GM18909 (cell line): ENCODE data around the gene PLCB1.
A peak's percentile ranks its signal among the peaks of the same experiment; 100 is the strongest.

Source experiments
- ATAC-seq: cut with Tn5 transposase; IDR thresholded peaks from one replicate; pipeline ENCODE4 v1.9.1; 2021; ENCODE audit warnings: mild to moderate bottlenecking; ENCODE audit not compliant: unreplicated experiment, poor library complexity

Gene PLCB1

DNA sequence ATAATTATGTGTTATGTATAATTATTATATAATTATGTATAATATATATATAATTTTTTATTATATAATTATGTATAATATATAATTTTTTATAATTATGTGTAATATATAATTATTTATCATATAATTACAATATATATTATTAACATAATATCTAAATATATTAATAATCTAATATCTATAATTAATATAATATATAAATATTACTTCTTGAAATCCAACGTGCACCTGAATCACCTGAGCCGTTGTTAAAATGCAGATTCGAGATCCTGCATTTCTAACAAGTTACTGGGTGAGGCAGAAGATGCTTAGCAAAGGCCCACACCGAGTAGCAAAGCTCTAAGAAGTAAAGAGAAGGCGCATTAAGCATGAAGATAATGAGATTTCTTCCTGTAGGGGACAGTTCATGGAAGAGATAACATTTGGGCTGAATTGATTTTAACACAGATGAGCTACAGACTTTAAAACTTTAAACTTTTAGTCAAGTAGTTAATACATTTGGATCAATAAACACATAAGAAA, 530.4 kb downstream of the PLCB1 start:
- no peak for ATAC-seq

DNA sequence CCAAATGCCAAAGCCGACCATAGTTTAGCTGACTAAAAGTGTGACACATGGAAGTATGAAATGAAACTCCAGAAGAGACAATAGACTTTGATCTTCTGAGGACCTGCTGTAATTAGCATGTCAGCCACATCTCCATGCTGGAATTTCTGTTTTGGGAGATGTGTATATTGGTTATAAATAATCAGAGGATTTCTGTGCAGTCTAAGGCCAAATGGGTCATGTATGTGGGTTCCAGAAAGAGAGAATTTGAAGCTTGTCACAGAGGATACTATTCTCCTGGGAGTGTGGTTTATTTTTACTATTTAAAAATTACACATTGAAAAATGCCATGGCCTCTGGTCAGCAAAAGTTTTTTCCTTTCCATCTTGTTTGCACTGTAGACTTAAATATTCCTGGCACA, 531.4 kb downstream of the PLCB1 start:
- ATAC-seq = no peak

DNA sequence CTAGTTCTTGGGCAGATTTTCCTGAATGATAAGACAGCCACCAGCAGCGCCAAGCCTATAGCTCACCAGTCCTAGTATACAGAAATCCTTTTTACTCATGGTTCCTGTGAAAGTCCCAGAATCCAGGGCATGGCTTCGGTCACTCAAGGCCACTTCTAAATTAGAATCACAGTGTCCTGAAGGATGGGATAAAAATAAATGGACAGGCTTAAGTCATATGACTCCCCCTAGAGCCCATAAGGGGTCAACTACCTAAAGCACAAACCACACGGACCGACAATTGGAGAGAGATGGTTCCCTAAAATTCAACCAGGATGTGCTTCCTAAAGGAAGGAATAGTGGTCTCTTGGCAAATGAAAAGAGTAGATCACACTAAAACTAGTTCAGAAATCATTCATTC, 532.7 kb downstream of the PLCB1 start:
- no peak for ATAC-seq

DNA sequence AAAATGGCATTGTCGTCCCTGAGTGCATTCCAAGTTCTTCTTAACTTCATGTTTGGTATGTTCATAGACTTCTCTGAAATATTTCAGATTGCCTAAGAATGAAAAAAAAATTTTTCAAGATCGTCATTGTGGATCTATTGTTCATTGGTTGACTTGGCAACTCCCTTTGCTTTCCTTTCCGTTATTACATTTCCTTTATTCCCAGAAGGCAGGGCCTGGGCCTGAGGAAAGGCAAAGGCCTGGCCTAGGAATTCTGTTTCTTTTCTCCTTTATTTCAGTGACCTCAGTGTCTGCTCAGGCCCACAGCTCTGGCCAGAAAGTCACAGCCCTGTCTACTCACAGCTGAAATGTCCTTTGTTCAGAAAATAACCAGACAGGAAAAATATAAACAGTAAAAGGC, 535.2 kb downstream of the PLCB1 start:
- no peak for ATAC-seq

DNA sequence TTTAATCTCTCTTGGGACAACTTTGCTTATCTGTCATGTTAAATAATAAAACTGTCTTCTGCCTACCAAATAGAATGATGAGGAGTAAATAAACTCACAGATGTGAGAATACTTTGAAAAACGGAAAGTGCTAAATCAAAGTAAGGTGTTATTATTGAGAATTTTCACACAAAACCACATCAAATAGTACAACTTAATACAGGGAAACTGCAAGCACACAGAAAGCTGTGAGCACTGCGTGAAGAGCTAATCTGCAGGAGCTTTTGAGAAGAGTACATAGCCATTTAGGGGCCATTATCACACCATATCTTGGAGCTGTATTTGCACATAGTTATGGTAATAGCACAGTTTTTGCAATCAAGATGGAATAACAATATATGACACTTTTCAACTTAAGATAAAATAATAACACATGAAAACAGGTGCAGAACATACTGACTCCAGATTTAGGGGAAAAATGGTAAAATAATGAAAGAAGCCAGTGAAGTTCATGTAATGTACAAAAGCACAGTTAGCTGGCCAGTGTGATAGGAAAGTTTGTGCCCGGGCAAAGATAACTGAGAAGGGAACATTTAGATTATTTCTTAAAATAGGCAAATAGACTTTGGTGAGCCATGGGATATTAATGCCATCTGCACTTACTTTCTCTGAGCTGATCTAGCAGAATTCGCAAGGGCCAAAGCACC, 538.3 kb downstream of the PLCB1 start:
- ATAC-seq = no peak

DNA sequence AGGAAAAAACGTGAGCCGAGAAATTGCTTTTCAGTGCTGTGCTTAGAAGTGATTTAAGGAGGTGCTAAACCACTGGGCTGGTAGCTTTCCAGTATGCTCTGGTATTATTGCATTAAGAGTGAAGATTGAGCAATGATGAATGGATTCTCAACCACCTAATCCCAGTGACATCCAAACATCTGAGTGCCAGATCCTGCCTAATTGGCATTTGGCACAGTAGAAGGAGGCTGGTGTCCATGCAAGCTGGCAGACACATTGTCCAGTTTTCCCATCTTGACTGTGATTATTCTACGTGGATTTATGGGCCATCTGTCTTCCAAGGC, 538.8 kb downstream of the PLCB1 start:
- ATAC-seq = no peak

DNA sequence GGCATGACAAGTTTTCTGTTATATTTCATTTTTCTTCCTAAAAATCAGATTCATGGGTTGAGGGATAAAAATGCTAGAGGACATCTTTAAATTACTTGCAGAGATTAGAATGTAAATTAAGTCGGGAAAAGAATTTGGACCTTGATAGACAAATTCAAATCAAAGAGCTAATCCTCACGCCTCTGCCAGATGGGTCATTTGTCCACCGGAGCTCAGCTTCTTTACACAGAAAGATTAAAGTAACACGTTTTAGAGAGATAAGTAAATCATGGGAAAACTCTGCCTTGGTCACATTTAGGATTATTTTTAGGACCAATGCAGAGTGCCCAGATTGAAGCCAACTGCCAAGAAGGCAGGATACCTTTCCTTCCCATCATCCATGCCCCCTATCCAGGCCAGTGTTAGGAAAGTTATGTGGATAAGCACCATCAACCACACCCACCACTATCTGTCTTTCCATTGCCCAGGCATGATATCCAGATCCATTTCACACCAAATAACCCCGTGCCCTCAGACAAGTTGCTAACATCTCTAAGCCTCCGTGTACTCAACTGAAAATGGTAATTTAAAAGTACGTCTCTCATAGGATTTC, 539.4 kb downstream of the PLCB1 start:
- no peak for ATAC-seq

DNA sequence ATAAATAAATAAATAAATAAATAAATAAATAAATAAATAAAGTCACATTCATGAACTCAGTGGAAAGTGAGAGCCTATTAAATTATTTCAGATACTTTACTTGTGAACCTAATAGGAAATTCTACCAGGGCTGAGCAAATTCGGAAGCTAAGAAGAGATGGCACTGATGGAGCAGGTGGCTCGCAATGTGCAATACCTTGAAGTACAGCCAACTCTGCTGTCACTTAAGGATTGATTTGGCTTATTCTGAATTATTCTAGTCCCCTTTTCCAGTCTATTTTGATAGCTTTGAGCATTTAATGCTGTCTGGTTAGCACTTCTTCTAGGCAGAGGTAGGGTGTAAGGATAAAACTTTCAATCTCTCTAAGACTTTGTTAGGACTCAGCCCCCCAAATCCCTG, 541.0 kb downstream of the PLCB1 start:
- no peak for ATAC-seq

DNA sequence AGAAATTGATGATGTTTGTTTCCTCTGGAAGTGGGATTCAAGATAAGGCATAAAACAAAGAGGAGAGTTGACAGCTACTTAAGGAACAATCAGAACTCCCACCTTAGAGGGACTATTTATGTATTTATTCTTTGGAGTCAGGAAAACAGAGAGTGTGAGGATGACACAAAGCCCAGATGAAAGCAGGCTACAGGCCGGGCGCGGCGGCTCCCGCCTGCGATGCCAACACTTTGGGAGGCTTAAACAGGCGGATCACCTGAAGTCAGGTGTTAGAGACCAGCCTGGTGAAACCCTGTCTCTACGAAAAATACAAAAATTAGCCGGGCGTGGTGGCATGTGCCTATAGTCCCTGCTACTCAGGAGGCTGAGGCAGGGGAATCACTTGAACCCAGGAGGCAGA, 543.8 kb downstream of the PLCB1 start:
- no peak for ATAC-seq

DNA sequence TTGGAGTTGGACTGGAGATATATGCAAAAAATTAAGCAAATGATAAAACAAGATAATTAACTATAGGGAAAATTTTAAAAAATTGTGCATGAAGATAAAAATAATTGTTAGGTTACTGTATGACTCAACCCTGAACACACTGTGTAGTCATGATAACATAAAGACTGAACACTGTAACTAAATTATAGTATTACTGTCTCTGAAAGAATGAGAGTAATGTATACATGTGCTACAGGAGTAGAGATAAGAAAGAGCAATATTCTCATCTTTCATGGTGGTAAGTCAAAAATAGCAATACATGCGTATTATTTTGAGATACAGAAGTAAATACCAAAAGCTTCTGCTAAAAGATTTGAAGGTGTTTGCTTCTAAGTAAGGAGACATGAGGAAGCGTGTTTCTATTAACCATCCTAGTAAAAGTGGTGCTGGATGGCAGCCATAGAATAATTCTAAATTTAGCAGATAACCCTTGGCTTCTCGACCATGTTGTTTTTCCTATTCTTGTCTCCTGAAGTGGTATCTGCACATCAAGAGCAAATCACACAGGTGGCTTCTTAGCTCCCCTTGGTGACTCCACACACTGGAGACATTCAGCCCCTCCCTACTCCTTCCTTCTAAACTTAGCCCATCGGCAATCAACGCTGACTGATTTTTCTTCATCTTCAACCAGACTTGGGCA, 546.2 kb downstream of the PLCB1 start:
- ATAC-seq = no peak

DNA sequence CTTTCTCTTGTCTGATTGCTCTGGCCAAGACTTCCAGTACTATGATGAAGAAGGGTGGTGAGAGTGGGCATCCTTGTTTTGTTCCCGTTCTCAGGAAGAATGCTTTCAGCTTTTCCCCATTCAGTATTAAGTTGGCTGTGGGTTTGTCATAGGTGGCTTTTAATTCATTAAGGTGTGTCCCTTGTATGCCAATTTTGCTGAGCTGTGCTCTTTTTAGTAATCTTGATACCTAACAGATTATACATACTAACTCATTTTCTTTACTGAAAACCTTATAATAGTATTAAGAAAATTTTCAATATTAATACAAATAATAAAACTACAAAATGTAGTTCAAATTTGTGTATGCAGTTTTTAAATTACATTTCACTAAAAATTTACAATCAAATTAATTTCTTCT, 557.3 kb downstream of the PLCB1 start:
- ATAC-seq = no peak

DNA sequence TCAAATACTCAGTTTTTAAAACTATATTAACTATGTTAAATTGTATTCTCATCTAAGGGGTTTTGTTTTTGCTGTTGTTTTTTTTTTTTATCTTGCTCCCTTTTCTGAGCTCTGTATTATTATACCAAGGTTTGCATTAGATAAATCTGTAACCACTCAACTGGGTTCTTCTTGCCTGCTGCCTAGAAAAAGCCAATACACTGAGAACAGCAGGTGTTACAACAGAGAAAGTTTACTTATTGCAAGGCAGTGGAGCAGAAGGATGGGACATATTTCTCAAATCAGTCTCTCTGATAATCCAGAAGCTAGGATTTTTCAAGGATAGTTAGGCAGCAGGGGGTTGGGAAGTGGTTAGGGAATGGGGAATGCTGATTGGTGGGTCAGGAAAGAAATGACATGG, 558.0 kb downstream of the PLCB1 start:
- ATAC-seq = no peak

DNA sequence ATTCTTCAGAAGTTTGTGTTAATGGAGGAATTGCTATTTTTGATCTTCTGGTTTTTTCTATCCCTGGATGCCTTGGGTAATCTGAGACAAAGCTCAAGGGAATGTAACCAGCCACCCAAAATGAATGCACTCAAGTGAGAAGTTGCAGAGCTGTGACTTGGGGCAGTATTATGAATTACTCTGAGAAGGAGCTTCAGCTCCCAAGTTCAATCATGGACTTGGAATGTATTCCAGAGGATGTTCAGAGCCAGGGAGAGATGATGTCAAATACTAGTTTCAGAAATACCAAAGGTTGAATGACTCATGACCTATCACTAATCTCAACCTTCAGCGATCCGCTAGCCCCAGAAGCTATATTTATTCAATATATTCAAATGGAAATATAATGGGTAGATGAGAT, 561.6 kb downstream of the PLCB1 start:
- no peak for ATAC-seq

DNA sequence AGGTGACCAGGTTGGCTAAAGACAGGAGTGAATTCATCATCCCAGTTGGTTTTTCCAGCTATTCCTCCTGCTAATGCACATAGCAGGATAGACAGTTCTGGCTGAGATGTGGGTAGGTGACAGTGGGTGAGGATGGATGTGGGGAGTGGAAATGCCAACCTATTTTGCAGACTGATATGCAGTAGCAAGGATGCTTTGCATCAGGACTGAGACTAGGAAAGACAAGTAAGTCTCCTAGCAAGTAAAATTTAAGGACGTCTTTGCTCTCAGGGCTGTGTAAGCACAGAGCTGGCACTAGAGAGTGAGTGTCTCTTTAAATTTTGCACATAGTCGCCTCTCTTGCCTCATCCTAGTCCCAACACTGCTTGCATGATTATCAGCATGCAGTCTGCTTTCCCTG, 568.7 kb downstream of the PLCB1 start:
- ATAC-seq = no peak

DNA sequence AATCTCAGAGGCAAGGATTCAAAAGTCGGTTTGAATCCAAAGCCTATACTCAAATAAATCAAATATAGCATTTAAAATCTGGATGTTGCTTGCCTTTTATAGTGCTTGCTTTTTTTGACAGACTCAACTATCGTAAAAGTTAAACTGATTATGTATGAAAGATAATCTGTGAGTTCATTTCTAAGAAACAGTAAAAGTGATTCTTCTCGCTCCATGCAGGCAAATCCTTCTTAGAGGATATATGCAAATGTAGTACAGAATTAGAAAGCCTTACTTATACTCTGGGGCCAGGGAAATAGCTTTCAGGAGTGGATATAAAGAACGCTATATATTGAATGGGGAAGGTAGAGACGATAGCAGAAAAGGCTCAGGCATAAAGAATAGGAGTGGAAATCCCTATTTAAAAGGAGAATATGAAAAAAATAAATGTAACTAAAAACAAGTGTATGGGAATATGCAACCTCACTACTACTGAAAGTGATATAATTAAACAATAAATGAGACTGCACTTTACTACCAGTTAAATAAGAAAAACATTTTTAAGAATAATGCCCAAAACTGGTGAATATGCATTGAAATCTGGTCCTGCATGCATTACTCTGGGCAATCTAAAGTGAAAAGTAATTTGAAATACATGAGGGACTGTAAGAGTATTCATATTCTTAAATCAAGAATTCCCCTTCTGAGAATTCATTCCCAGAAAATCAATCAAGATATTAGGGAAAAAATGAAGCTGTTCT, 575.1 kb downstream of the PLCB1 start:
- ATAC-seq = no peak

DNA sequence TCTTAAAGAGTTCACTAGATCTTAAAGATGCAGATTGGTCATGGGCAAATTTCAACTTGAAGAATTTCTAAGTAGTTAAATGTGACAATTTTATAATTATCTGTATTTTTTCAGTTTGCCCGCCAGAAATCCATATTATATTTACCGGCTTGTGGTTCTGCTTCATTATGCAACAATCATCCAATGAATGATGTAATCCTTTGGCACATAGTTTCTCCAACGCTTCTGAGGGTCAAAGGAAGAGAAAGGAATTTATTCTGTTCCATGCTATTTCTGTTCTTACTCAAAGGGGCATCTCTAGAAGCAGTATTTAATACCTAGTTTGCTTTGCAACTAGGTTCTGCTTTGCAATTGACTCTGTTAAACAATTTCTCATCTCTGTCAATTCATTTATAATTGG, 577.6 kb downstream of the PLCB1 start:
- no peak for ATAC-seq

DNA sequence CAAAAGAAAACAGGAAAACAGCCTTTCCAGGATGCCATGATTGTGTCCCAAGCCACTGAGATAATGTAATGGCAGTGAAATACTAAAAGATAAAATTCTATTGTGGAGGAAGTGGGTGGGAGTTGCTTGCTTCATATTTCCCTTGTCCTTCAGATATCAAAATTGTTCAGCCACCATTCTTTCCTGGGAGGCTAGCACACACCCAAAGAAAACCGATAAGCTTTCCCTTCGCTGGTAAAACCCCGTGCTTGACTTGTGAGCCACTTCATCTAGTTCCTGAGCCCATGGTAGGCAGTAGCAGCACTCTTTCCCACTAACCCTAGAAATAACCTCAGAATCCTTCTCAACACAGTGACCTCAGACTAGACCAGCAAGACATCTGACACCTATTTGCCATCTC, 579.4 kb downstream of the PLCB1 start:
- ATAC-seq = no peak

DNA sequence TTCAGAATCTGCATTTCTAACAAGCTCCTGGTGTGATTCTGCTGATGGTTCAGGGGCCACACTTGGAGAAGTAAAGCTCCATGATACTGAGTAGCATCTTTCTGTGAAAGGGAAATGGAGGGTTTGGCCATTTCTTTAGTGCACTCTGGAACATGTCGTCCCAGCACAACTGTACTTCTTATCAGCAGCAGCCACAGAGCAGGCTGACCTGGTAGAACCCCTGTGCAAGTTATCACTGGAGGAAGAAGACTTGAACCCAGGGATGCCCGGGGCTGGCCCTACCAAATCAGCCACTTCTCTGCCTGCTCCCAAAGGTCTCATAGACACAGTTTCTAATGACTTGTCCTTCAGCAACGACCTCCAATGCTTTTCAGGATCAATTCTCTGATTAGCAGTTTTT, 582.1 kb downstream of the PLCB1 start:
- no peak for ATAC-seq

DNA sequence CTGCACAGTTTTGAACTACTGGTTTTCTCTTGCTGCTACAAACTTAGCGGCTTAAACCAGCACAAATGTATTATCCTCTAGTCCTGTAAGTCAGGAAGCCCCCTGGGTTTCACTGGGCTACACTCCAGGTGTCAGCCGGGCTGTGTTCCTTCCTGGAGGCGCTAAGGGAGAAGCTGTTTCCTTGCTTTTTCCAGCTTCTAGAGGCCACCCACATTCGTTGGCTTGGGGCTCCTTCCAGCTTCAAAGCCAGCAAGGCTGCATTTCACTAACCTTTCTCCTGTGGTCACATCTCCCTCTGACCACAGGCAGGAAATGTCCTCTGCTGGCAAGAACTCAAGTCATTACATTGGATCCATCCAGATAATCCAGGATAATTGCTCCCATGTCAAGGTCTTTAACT, 586.2 kb downstream of the PLCB1 start:
- ATAC-seq = no peak

DNA sequence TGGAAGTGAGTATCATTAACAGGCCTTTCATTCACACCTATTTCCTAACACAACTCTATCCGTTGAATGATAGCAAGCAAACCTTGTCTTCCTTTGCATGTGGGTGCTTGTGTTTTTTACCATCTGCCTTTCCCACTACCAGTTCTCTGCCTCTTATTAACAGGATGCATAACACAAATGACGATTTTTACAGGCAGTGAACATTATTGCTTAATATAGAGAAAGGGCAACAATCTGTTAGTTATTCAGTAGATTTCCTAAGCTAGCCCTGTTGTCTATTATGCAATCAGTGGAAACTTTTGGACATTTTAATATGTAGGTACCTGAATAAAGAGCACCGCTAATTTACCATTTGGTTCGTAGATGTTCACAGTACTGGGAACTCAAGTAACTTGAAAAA, 588.0 kb downstream of the PLCB1 start:
- ATAC-seq = no peak

DNA sequence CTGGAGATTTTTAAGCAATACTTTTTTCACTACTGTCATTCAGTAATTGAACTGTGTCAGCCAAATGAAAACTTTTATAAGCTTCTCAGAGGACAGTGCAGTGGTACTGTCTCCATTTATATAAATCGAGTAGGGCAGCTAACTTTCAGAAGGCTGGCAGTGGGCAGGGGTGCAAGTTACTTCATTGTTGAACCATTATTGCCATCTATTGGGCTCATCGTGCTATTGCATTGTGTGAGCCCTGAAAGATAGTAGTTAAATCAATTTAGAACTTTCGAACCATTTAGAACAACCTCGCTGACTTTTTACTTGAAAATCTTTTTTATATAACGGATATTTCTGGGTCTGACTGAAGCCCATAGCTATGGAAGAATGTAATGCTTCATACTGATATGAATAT, 589.0 kb downstream of the PLCB1 start:
- peak; percentile 57 for ATAC-seq
